NCI-H2227 (cell line): Measurements from ENCODE around the gene DOCK2.

ENCODE experiments used
- DNase-seq: peaks from one replicate; lab custom pipeline; 2025; ENCODE audit not compliant: unreplicated experiment; lab: John Stamatoyannopoulos, UW

DOCK2 gene

GRCh38 chr5:170028124-170028523 lies 391.0 kb downstream of the DOCK2 start:
- no peak for DNase-seq

GRCh38 chr5:170034231-170034630 lies 397.2 kb downstream of the DOCK2 start:
- DNase-seq, result no peak

- DNase-seq, result no peak
These were observed 401.2 kb downstream of the DOCK2 start for GRCh38 chr5:170038241-170038640.

GRCh38 chr5:170039830-170040229 lies 402.8 kb downstream of the DOCK2 start:
- DNase-seq, result no peak

GRCh38 chr5:170046241-170046640 lies 409.2 kb downstream of the DOCK2 start:
- no peak for DNase-seq

GRCh38 chr5:170049713-170050112 lies 412.6 kb downstream of the DOCK2 start:
- DNase-seq, result no peak

- no peak for DNase-seq
These were observed 416.8 kb downstream of the DOCK2 start for GRCh38 chr5:170053896-170054295.

- DNase-seq, result no peak
These were observed 418.5 kb downstream of the DOCK2 start for GRCh38 chr5:170055606-170056005.

- DNase-seq, result no peak
These were observed 419.6 kb downstream of the DOCK2 start for GRCh38 chr5:170056561-170057267.

- DNase-seq, result no peak
These were observed 420.2 kb downstream of the DOCK2 start for GRCh38 chr5:170057311-170057710.

- no peak for DNase-seq
These were observed 422.1 kb downstream of the DOCK2 start for GRCh38 chr5:170059221-170059620.

- no peak for DNase-seq
These were observed 430.1 kb downstream of the DOCK2 start for GRCh38 chr5:170067152-170067551.

GRCh38 chr5:170067574-170068170 lies 430.6 kb downstream of the DOCK2 start:
- no peak for DNase-seq

GRCh38 chr5:170069512-170069911 lies 432.4 kb downstream of the DOCK2 start:
- DNase-seq, result no peak

GRCh38 chr5:170070556-170071412 lies 433.7 kb downstream of the DOCK2 start:
- no peak for DNase-seq

GRCh38 chr5:170071748-170072147 lies 434.7 kb downstream of the DOCK2 start:
- DNase-seq, result no peak

GRCh38 chr5:170075696-170076095 lies 438.6 kb downstream of the DOCK2 start:
- no peak for DNase-seq

- DNase-seq, result no peak
These were observed 439.1 kb downstream of the DOCK2 start for GRCh38 chr5:170076211-170076610.

GRCh38 chr5:170076739-170077138 lies 439.7 kb downstream of the DOCK2 start:
- no peak for DNase-seq

- DNase-seq, result no peak
These were observed 440.5 kb downstream of the DOCK2 start for GRCh38 chr5:170077526-170077925.

GRCh38 chr5:170078458-170078857 lies 441.4 kb downstream of the DOCK2 start:
- no peak for DNase-seq

GRCh38 chr5:170078931-170079330 lies 441.9 kb downstream of the DOCK2 start:
- DNase-seq, result no peak
